Osteoblast (primary cell): ENCODE data around the gene ANKFN1. TPM values are rescaled to one million over a fixed set of nuclear protein-coding genes. Genes with fewer than 3 reads are reported as not detected.
A peak's percentile ranks its signal among the peaks of the same experiment; 100 is the strongest.

Experiments used
- DNase-seq: peaks from one replicate; pipeline ENCODE4 v3.0.0; 2011; ENCODE audit warnings: low spot score, mixed read lengths; ENCODE audit not compliant: insufficient read length; ENCODE audit errors: missing footprints
- H2AFZ ChIP-seq: 2 replicates; pipeline ENCODE4 v1.6.0; 2011; ENCODE audit warnings: mild to moderate bottlenecking, low read length
- H3K27ac ChIP-seq: 2 replicates; pipeline ENCODE4 v1.5.1; 2011; ENCODE audit warnings: mild to moderate bottlenecking, low read depth, low read length, moderate library complexity
- H3K27me3 ChIP-seq: 2 replicates; pipeline ENCODE4 v1.6.0; 2012; ENCODE audit warnings: mild to moderate bottlenecking, control low read depth, inconsistent platforms, low read length, moderate library complexity; ENCODE audit not compliant: insufficient read depth
- H3K36me3 ChIP-seq: 2 replicates; pipeline ENCODE4 v1.5.1; 2011; ENCODE audit warnings: mild to moderate bottlenecking, low read length, control low read depth, moderate library complexity; ENCODE audit not compliant: insufficient read depth
- H3K4me1 ChIP-seq: 2 replicates; pipeline ENCODE4 v1.5.1; 2011; ENCODE audit warnings: mild to moderate bottlenecking, low read length, control low read depth, moderate library complexity; ENCODE audit not compliant: insufficient read depth
- H3K4me2 ChIP-seq: 2 replicates; pipeline ENCODE4 v1.6.0; 2011; ENCODE audit warnings: mild to moderate bottlenecking, low read length; ENCODE audit not compliant: insufficient read depth
- H3K4me3 ChIP-seq: fragments of 200-600 bp; sonication (generic); 3 replicates; pipeline ENCODE4 v1.5.1; 2012; ENCODE audit warnings: mild to moderate bottlenecking, low read length, inconsistent platforms; ENCODE audit not compliant: insufficient read depth
- H3K79me2 ChIP-seq: 2 replicates; pipeline ENCODE4 v1.6.0; 2012; ENCODE audit warnings: mild to moderate bottlenecking, low read length, control low read depth, inconsistent platforms; ENCODE audit not compliant: insufficient read depth
- H3K9me3 ChIP-seq: 2 replicates; pipeline ENCODE4 v1.5.1; 2011; ENCODE audit warnings: low read depth, low read length, control low read depth
- H4K20me1 ChIP-seq: 2 replicates; pipeline ENCODE4 v1.6.0; 2012; ENCODE audit warnings: mild to moderate bottlenecking, low read length, control low read depth; ENCODE audit not compliant: insufficient read depth
- total RNA-seq: library from RNA; depleted of rRNA; stranded (reverse); fragments of >200 nt; gene quantifications from 2 replicates; pipeline ENCODE4 v1.2.3, GENCODE V29; 2012
- TF ChIP-seq, protein P1 (sequence below): IDR thresholded peaks from 2 replicates; pipeline ENCODE4 v1.5.1; 2011; ENCODE audit warnings: mild to moderate bottlenecking, low read depth, low read length, moderate library complexity; ENCODE audit errors: extremely low read depth

Gene ANKFN1
- total RNA-seq, 1 donor, result 0.72 TPM

GRCh38 chr17:56426901-56427300, 273.6 kb downstream of the ANKFN1 start:
- Histone ChIP-seq H3K4me2 (no peak overlapping the region), H3K27me3 (no peaks in the 10 kb centered on the region), H3K4me3 (no peak overlapping the region), H3K36me3 (no peaks in the 10 kb centered on the region), H4K20me1 (no peaks in the 10 kb centered on the region), H3K4me1 (no peaks in the 10 kb centered on the region), H3K79me2 (no peaks in the 10 kb centered on the region), H2AFZ (no peak overlapping the region), H3K27ac (no peak overlapping the region), H3K9me3 (no peaks in the 10 kb centered on the region)
- TF ChIP-seq, protein P1, sequence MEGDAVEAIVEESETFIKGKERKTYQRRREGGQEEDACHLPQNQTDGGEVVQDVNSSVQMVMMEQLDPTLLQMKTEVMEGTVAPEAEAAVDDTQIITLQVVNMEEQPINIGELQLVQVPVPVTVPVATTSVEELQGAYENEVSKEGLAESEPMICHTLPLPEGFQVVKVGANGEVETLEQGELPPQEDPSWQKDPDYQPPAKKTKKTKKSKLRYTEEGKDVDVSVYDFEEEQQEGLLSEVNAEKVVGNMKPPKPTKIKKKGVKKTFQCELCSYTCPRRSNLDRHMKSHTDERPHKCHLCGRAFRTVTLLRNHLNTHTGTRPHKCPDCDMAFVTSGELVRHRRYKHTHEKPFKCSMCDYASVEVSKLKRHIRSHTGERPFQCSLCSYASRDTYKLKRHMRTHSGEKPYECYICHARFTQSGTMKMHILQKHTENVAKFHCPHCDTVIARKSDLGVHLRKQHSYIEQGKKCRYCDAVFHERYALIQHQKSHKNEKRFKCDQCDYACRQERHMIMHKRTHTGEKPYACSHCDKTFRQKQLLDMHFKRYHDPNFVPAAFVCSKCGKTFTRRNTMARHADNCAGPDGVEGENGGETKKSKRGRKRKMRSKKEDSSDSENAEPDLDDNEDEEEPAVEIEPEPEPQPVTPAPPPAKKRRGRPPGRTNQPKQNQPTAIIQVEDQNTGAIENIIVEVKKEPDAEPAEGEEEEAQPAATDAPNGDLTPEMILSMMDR, result no peak
- no peak for DNase-seq

DNA sequence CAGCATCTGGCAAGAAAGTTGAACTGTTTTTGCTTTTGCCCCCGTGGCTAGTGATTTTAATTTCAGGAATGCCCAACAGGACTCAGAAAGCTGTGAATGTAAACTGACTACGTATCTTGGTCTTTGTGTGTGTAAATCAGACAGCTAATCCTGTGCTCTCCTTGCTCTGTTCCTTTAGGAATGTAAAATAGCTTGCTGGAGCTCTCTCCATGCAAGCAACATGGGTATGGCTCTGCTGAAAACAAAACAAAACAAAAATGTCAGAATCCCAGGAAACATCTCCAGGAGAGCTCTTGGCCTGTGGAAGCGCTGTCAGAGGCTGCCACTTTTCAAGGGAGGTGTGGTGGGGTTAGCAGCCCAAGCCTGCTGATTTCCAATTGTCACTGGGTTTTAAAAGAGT, 278.5 kb downstream of the ANKFN1 start:
- H3K27ac ChIP-seq, result no peak overlapping the region
- DNase-seq, result no peak
- TF ChIP-seq, protein P1, result no peak
- peak overlapping the region; percentile 2 for H2AFZ ChIP-seq
- H3K4me2 ChIP-seq, result no peak overlapping the region
- no peaks in the 10 kb centered on the region for H3K36me3 ChIP-seq
- no peaks in the 10 kb centered on the region for H4K20me1 ChIP-seq
- H3K4me1 ChIP-seq, result no peaks in the 10 kb centered on the region
- no peaks in the 10 kb centered on the region for H3K79me2 ChIP-seq
- H3K4me3 ChIP-seq, result no peak overlapping the region
- no peaks in the 10 kb centered on the region for H3K9me3 ChIP-seq
- H3K27me3 ChIP-seq, result no peaks in the 10 kb centered on the region

- Histone ChIP-seq H3K27me3 (no peaks in the 10 kb centered on the region), H4K20me1 (no peaks in the 10 kb centered on the region), H3K4me1 (no peaks in the 10 kb centered on the region), H3K4me3 (no peak overlapping the region), H3K27ac (no peak overlapping the region), H3K4me2 (no peak overlapping the region), H3K9me3 (no peaks in the 10 kb centered on the region), H3K79me2 (no peaks in the 10 kb centered on the region), H3K36me3 (no peaks in the 10 kb centered on the region), H2AFZ (no peak overlapping the region)
- TF ChIP-seq, protein P1, result no peak
- no peak for DNase-seq
Measured at GRCh38 chr17:56432443-56432842, 279.2 kb downstream of the ANKFN1 start.

GRCh38 chr17:56434610-56435009, 281.3 kb downstream of the ANKFN1 start:
- Histone ChIP-seq H3K4me3 (no peak overlapping the region), H3K4me2 (no peak overlapping the region), H3K27me3 (no peaks in the 10 kb centered on the region), H3K27ac (no peak overlapping the region), H3K4me1 (no peaks in the 10 kb centered on the region), H3K9me3 (no peaks in the 10 kb centered on the region), H2AFZ (no peak overlapping the region), H3K36me3 (no peaks in the 10 kb centered on the region), H3K79me2 (no peaks in the 10 kb centered on the region), H4K20me1 (no peaks in the 10 kb centered on the region)
- no peak for DNase-seq
- TF ChIP-seq, protein P1, result no peak
